ENCODE results near the gene PACSIN3.

DNA sequence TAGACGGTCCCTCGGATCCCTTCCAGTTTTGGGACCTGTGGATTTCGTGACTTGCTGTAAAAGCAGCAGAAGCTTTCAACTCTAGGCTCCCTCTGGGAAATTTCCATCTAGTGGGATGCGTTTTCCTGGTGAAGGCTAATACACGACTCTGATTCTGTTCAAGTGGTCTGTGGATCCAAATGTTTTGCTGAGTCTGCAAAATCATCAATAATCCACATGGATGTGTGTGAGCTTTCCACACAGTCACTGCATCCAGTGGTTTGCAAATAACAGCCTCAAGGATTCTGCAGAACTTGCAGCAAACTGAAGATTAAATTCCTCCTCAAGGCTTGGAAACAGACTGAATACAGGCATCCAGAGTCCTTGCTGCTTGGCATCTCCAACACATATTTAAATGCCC lies 16.3 kb upstream of the PACSIN3 start:
- TF ChIP-seq, protein P1, sequence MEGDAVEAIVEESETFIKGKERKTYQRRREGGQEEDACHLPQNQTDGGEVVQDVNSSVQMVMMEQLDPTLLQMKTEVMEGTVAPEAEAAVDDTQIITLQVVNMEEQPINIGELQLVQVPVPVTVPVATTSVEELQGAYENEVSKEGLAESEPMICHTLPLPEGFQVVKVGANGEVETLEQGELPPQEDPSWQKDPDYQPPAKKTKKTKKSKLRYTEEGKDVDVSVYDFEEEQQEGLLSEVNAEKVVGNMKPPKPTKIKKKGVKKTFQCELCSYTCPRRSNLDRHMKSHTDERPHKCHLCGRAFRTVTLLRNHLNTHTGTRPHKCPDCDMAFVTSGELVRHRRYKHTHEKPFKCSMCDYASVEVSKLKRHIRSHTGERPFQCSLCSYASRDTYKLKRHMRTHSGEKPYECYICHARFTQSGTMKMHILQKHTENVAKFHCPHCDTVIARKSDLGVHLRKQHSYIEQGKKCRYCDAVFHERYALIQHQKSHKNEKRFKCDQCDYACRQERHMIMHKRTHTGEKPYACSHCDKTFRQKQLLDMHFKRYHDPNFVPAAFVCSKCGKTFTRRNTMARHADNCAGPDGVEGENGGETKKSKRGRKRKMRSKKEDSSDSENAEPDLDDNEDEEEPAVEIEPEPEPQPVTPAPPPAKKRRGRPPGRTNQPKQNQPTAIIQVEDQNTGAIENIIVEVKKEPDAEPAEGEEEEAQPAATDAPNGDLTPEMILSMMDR (IDR thresholded peaks at IDR 0.05; ENCODE audit: extremely low read depth in 1 of 2, insufficient read depth in 1 of 2, low read depth in 1 of 2, low read length in 2 of 2), result no peak
- TF ChIP-seq GATA2 (IDR thresholded peaks at IDR 0.05; ENCODE audit: insufficient read depth, insufficient read length, low read depth, low read length), result no peak
- TF ChIP-seq EZH2 (IDR thresholded peaks at IDR 0.05; ENCODE audit: borderline replicate concordance, low read depth, low read length, severe bottlenecking), result no peak

All from endothelial cell of umbilical vein (primary cell).